B cell (primary cell): Measurements from ENCODE around the gene MIPEP. TPM values are rescaled to one million over a fixed set of nuclear protein-coding genes. Genes with fewer than 3 reads are reported as not detected.

Experiments
- ATAC-seq: fragments of 200-7000 bp; cut with Tn5 transposase; one replicate; pipeline ENCODE4 v1.10.0; 2021; ENCODE audit warnings: low read depth, mild to moderate bottlenecking, moderate number of reproducible peaks, moderate library complexity
- CTCF ChIA-PET: fragments of 350-600 bp; sonication (Branson Sonifier 250); formaldehyde crosslinking; loops from one replicate; lab custom pipeline; 2021; ENCODE audit warnings: antibody characterized with exemption, inconsistent platforms; lab: Charles Lee
- POLR2A ChIA-PET: fragments of 350-600 bp; sonication (Branson Sonifier 250); formaldehyde crosslinking; loops from one replicate; lab custom pipeline; 2021; ENCODE audit warnings: antibody characterized with exemption; lab: Charles Lee
- DNase-seq: peaks from one replicate; pipeline ENCODE4 v3.0.0; 2013
- H2AFZ ChIP-seq: 2 replicates; pipeline ENCODE4 v1.6.1; 2012; ENCODE audit warnings: mild to moderate bottlenecking, low read depth, low read length; ENCODE audit not compliant: insufficient read depth, poor library complexity, severe bottlenecking
- H3K27ac ChIP-seq, 2 donors: 1 replicate in 1 of 2; 2 replicates in 1 of 2; pipeline ENCODE4 v1.5.1; 2012 to 2013; ENCODE audit warnings: low read length in 2 of 2, mild to moderate bottlenecking in 2 of 2, moderate library complexity in 1 of 2
- H3K27me3 ChIP-seq, 4 experiments: fragments of 200-600 bp in 1 of 4; sonication (generic) in 1 of 4; replicated peaks in 1 of 4; 1 replicate in 2 of 4; 2 replicates in 2 of 4; pipeline versions ENCODE4 v1.6.1 to v1.7.0; 2013 to 2016; ENCODE audit warnings: low read length in 3 of 4, mild to moderate bottlenecking in 2 of 4, mixed read lengths in 1 of 4, moderate library complexity in 1 of 4; ENCODE audit not compliant: insufficient read depth in 4 of 4, control insufficient read depth in 3 of 4; ENCODE audit errors: control extremely low read depth in 1 of 4
- H3K36me3 ChIP-seq, 2 experiments: replicated peaks in 1 of 2; 1 replicate in 1 of 2; 2 replicates in 1 of 2; pipeline versions ENCODE4 v1.6.1 to v1.7.1; 2013; ENCODE audit warnings: low read length in 1 of 2; ENCODE audit not compliant: insufficient read depth in 2 of 2, control insufficient read depth in 1 of 2; ENCODE audit errors: control extremely low read depth in 1 of 2, extremely low read depth in 1 of 2
- H3K4me1 ChIP-seq, 2 donors: fragments of 200-600 bp in 1 of 2; sonication (generic) in 1 of 2; 1 replicate in 1 of 2; 2 replicates in 1 of 2; pipeline versions ENCODE4 v1.5.1 to v1.6.1; 2013 to 2017; ENCODE audit warnings: low read length in 2 of 2; ENCODE audit not compliant: control insufficient read depth in 2 of 2, insufficient read depth in 2 of 2
- H3K4me2 ChIP-seq: replicated peaks from 2 replicates; pipeline ENCODE3; 2012; ENCODE audit warnings: mild to moderate bottlenecking, low read depth, low read length; ENCODE audit not compliant: poor library complexity, severe bottlenecking
- H3K4me3 ChIP-seq, 5 experiments: fragments of 200-600 bp in 1 of 5; sonication (generic) in 1 of 5; 1 replicate in 3 of 5; 2 replicates in 2 of 5; pipeline versions ENCODE4 v1.5.1 to v1.7.0; 2011 to 2016; ENCODE audit warnings: low read length in 4 of 5, mild to moderate bottlenecking in 4 of 5, low read depth in 2 of 5, control low read depth in 1 of 5, moderate library complexity in 1 of 5; ENCODE audit not compliant: insufficient read depth in 1 of 5; ENCODE audit errors: control extremely low read depth in 1 of 5, extremely low read depth in 1 of 5
- H3K79me2 ChIP-seq: fragments of 200-600 bp; sonication (generic); one replicate; pipeline ENCODE4 v1.6.0; 2016; ENCODE audit warnings: low read length; ENCODE audit not compliant: control insufficient read depth, insufficient read depth
- H3K9ac ChIP-seq: fragments of 200-600 bp; sonication (generic); 2 replicates; pipeline ENCODE4 v1.6.1; 2017; ENCODE audit warnings: mild to moderate bottlenecking, low read length, moderate library complexity
- H3K9me3 ChIP-seq, 3 donors: one replicate each; pipeline versions ENCODE4 v1.6.1 to v1.7.1; 2013; ENCODE audit warnings: low read length in 2 of 3; ENCODE audit not compliant: control insufficient read depth in 2 of 3, insufficient read depth in 1 of 3; ENCODE audit errors: control extremely low read depth in 1 of 3
- H4K20me1 ChIP-seq: 2 replicates; pipeline ENCODE4 v1.6.0; 2012; ENCODE audit warnings: mild to moderate bottlenecking, low read length; ENCODE audit not compliant: insufficient read depth, control insufficient read depth, poor library complexity, severe bottlenecking
- H3K27ac Mint-ChIP-seq: one replicate; pipeline ENCODE4 v1.8.0; 2021; ENCODE audit warnings: mixed read lengths
- H3K27me3 Mint-ChIP-seq: one replicate; pipeline ENCODE4 v1.8.0; 2021; ENCODE audit warnings: mixed read lengths
- H3K4me1 Mint-ChIP-seq: one replicate; pipeline ENCODE4 v1.8.0; 2021; ENCODE audit warnings: mixed read lengths
- H3K4me3 Mint-ChIP-seq: one replicate; pipeline ENCODE4 v1.8.0; 2021; ENCODE audit warnings: mixed read lengths
- H3K9me3 Mint-ChIP-seq: one replicate; pipeline ENCODE4 v1.8.0; 2022; ENCODE audit warnings: mixed read lengths; ENCODE audit not compliant: insufficient read depth
- EZH2 ChIP-seq: IDR thresholded peaks from 2 replicates; pipeline ENCODE4 v1.6.1; 2012; ENCODE audit warnings: borderline replicate concordance, low read depth, mild to moderate bottlenecking, moderate library complexity, low read length; ENCODE audit not compliant: insufficient read depth, poor library complexity, severe bottlenecking
- WGBS: methylation state at CpG from one replicate; pipeline ENCODE4 v1.1.5; 2013; ENCODE audit warnings: missing lambda C conversion rate; ENCODE audit not compliant: insufficient coverage; 5-methylcytosine and 5-hydroxymethylcytosine counted together
- intact Hi-C: fragments of 100-400 bp; cut with micrococcal nuclease; formaldehyde crosslinking; loops from one replicate; pipeline ENCODE4 v1.10.0; 2022
- polyA plus RNA-seq: library from polyadenylated mRNA; depleted of rRNA; stranded (reverse); fragments of >200 nt; gene quantifications from 2 replicates; pipeline ENCODE4 v1.2.3, GENCODE V29; 2012
- total RNA-seq, 2 donors: library from RNA; stranded (reverse); fragments of 120-200 nt in 1 of 2; gene quantifications; 1 replicate in 1 of 2; 2 replicates in 1 of 2; pipeline versions ENCODE4 v1.2.3 to v1.2.4, GENCODE V29; 2013 to 2022
- TF ChIP-seq, protein P1 (sequence below): fragments of 200-600 bp; IDR thresholded peaks from one replicate; pipeline ENCODE4 v1.8.0; 2022; ENCODE audit warnings: antibody characterized with exemption, mild to moderate bottlenecking

The MIPEP gene
- total and polyA plus RNA-seq, 2 donors (not counting 1 experiment from before 2014, with no cell fraction given) = 6.2 to 16.9 TPM

DNA sequence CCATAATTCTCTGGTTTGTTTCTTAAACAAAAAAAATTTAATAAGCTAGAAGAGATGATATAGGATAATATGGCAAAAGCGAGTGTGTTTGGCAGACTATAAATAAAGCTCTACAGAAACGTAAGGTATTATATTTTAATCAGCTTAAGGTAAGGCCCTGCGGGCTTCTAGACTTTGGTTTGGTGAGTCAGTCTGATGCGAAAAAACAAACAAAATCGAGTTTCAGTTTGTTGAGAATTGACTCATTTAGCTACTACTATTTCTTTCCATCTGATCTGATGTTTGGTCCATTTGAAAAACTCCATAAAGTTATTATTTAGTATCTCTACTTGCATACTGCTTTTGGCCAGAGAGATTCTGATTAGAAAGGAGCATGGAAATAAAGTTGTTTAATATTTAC is 138.0 kb downstream of the MIPEP start:
- H3K4me1 Mint-ChIP-seq = peaks cover 26% of the 10 kb centered on the region
- no peak overlapping the region for H3K4me3 Mint-ChIP-seq
- no peak overlapping the region for H3K27ac Mint-ChIP-seq
- no peaks in the 10 kb centered on the region for H3K27me3 Mint-ChIP-seq
- Histone ChIP-seq H3K79me2 (no peaks in the 10 kb centered on the region), H3K27ac (no peak overlapping the region), H3K27me3 (no peaks in the 10 kb centered on the region), H2AFZ (no peak overlapping the region), H3K36me3 (no peaks in the 10 kb centered on the region), H3K4me3 (no peak overlapping the region), H3K4me1 (peaks cover 16 to 20% of the 10 kb centered on the region in 2 donors), H3K4me2 (no peak overlapping the region), H3K9me3 (no peaks in the 10 kb centered on the region), H4K20me1 (no peaks in the 10 kb centered on the region), H3K9ac (no peak overlapping the region)
- H3K9me3 Mint-ChIP-seq = no peaks in the 10 kb centered on the region
- intact Hi-C loops = no loop called here
- CTCF ChIA-PET = interaction anchor here (1.2 kb wide), 1 partner anchor 9 kb away, joined by 3 read pairs; no protein-coding TSS in a partner anchor
- ATAC-seq (no peak), DNase-seq (no peak)
- POLR2A ChIA-PET = no interaction called here
- TF ChIP-seq EZH2 = no peak
- TF ChIP-seq, protein P1, sequence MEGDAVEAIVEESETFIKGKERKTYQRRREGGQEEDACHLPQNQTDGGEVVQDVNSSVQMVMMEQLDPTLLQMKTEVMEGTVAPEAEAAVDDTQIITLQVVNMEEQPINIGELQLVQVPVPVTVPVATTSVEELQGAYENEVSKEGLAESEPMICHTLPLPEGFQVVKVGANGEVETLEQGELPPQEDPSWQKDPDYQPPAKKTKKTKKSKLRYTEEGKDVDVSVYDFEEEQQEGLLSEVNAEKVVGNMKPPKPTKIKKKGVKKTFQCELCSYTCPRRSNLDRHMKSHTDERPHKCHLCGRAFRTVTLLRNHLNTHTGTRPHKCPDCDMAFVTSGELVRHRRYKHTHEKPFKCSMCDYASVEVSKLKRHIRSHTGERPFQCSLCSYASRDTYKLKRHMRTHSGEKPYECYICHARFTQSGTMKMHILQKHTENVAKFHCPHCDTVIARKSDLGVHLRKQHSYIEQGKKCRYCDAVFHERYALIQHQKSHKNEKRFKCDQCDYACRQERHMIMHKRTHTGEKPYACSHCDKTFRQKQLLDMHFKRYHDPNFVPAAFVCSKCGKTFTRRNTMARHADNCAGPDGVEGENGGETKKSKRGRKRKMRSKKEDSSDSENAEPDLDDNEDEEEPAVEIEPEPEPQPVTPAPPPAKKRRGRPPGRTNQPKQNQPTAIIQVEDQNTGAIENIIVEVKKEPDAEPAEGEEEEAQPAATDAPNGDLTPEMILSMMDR = no peak
- WGBS = 59% methylated on average over 2 of the region's 5 CpGs

DNA sequence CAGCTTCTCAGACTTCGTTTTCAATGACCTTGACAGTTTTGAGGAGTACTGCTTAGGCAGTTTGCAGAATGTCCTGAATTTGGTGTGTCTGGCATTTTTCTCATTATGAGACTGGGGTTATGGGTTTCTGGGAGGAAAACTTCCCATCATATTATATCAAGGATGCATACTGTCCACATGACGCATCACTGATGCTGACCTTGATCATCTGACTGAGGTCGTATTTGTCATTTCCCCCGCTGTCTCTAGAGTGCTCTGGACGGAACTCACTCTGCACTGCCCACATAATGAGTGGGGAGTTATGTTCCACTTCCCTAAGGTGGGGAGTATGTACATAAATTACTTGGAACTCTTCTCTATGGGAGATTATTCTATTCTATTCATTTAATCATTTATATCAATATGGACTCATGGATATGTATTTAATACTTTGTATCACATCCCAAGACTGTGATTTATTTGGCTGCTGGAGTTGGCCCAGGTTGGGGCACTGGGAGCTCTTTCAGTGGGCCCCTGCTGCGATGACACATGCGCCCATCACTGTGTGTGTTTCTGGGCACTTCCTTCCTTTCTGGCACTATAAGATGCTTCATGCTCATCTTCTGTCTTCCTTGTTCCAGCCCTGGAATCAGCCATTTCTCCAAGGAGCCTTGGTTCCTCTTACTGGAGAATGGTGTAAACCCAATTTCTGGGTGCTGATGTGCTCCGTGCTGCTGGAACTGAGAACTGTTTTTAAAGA is 138.6 kb downstream of the MIPEP start:
- H3K4me2 ChIP-seq = no peak overlapping the region
- no peak overlapping the region for H3K4me3 ChIP-seq
- H3K4me1 ChIP-seq = peaks cover 16 to 20% of the 10 kb centered on the region in 2 donors
- WGBS = 86% methylated on average over 2 of the region's 8 CpGs
- no peak overlapping the region for H3K27ac Mint-ChIP-seq
- CTCF ChIA-PET = interaction anchor here (1.2 kb wide), 1 partner anchor 9 kb away, joined by 3 read pairs; no protein-coding TSS in a partner anchor
- POLR2A ChIA-PET = no interaction called here
- H3K9me3 ChIP-seq = no peaks in the 10 kb centered on the region
- TF ChIP-seq, protein P1 = no peak
- TF ChIP-seq EZH2 = no peak
- no peaks in the 10 kb centered on the region for H3K36me3 ChIP-seq
- no peak overlapping the region for H2AFZ ChIP-seq
- intact Hi-C loops = no loop called here
- H3K4me3 Mint-ChIP-seq = no peak overlapping the region
- H3K79me2 ChIP-seq = no peaks in the 10 kb centered on the region
- ATAC-seq = no peak
- H4K20me1 ChIP-seq = no peaks in the 10 kb centered on the region
- no peaks in the 10 kb centered on the region for H3K27me3 Mint-ChIP-seq
- no peak overlapping the region for H3K9ac ChIP-seq
- H3K9me3 Mint-ChIP-seq = no peaks in the 10 kb centered on the region
- H3K27ac ChIP-seq = no peak overlapping the region
- H3K27me3 ChIP-seq = no peaks in the 10 kb centered on the region
- DNase-seq = no peak
- H3K4me1 Mint-ChIP-seq = peaks cover 26% of the 10 kb centered on the region
